ENCODE measurements around the gene CACNA1D. TPM values are rescaled to one million over a fixed set of nuclear protein-coding genes. Genes with fewer than 3 reads are reported as not detected.

Gene CACNA1D
- total and polyA plus RNA-seq, 8 donors: 5.3 to 22.8 (median 11.6) TPM

DNA sequence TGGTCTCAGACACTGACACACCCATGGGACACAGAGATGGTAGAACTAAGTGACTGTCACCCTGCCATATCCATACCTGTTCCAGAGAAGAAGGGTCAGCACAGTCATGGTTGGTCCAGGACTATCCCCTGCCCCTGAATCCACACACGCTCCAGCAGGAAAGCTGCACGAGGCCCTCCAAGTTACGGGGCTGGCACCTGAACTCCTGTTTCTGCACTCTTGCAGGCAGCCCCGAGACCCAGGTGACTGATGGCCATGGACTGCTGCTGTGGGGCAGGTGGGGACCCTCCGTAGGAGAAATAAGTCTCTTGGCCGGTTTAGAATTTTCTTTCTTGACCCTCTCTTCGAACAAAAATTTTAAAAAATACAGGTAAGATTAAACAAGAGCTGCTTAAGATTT lies 321.2 kb downstream of the CACNA1D start:
- peaks cover 0 to 52% (median 32%) of the 10 kb centered on the region in 3 donors for H3K36me3 ChIP-seq
- no peaks in the 10 kb centered on the region for H3K9me3 ChIP-seq
- ATAC-seq: no peak
- no peak overlapping the region for H3K27ac ChIP-seq
- no peaks in the 10 kb centered on the region for H3K4me1 ChIP-seq
- FAIRE-seq: no peak
- H3K4me3 ChIP-seq: no peak overlapping the region
- no peaks in the 10 kb centered on the region for H3K27me3 ChIP-seq
- TF ChIP-seq CTCF (IDR thresholded peaks at IDR 0.05): no peak
- intact Hi-C loops (cut with DNase I): no loop called here
- WGBS, 2 donors: 96 to 99% methylated on average over 7 of the region's 7 CpGs
- no peak for DNase-seq

DNA sequence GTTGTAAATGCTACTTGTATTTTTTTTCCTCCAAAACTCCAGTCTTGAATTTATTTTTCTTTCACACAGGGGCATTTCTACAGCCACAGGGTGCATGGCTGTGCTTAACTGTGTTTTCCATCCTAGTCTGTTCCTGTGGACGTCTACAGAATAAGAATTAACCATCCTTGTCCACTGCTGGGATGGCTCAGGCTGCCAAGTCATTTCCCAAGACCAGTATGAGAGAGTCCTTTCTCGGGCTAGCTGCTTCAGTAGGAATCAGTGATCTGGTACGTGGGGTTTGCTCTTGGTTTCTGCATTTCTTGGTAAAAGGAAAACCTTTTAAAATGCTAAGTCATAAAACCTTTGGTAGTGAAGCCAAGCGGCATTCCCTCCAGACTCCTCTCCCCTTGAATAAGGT lies 322.0 kb downstream of the CACNA1D start:
- Histone ChIP-seq H3K36me3 (peaks cover 0 to 60% (median 32%) of the 10 kb centered on the region in 3 donors), H3K9me3 (no peaks in the 10 kb centered on the region), H3K27me3 (no peaks in the 10 kb centered on the region), H3K4me1 (no peaks in the 10 kb centered on the region), H3K4me3 (no peak overlapping the region), H3K27ac (no peak overlapping the region)
- no peak for FAIRE-seq
- WGBS, 2 donors: 88 to 91% methylated on average over 4 of the region's 4 CpGs
- intact Hi-C loops (cut with DNase I): no loop called here
- DNase-seq: no peak
- no peak for ATAC-seq
- TF ChIP-seq CTCF (IDR thresholded peaks at IDR 0.05): no peak

DNA sequence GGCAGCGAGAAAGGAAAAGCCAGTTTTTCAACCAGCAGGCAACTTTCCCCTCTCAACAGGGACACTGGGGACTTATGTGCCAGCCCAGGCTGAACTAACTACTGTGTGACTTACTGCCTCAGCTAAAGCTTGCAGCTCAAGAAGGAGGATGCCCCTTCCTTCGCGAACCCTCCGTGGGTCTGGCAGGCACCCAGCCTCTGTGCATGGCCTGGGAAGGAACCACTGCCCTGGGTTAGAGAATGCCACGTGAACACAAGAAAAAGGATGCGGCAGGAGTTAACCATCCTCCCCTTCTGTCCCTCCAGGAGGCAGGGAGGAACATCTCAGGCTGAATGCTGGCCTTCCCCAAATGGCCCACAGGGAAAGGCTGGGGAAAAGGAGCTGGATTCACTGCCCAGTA lies 322.8 kb downstream of the CACNA1D start:
- no peaks in the 10 kb centered on the region for H3K4me1 ChIP-seq
- no peaks in the 10 kb centered on the region for H3K27me3 ChIP-seq
- intact Hi-C loops (cut with DNase I): no loop called here
- DNase-seq (no peak), FAIRE-seq (no peak), ATAC-seq (no peak)
- peaks cover 0 to 68% (median 32%) of the 10 kb centered on the region in 3 donors for H3K36me3 ChIP-seq
- no peak overlapping the region for H3K27ac ChIP-seq
- no peak overlapping the region for H3K4me3 ChIP-seq
- TF ChIP-seq CTCF (IDR thresholded peaks at IDR 0.05): no peak
- H3K9me3 ChIP-seq: no peaks in the 10 kb centered on the region
- WGBS, 2 donors: 91 to 92% methylated on average over 6 of the region's 6 CpGs

DNA sequence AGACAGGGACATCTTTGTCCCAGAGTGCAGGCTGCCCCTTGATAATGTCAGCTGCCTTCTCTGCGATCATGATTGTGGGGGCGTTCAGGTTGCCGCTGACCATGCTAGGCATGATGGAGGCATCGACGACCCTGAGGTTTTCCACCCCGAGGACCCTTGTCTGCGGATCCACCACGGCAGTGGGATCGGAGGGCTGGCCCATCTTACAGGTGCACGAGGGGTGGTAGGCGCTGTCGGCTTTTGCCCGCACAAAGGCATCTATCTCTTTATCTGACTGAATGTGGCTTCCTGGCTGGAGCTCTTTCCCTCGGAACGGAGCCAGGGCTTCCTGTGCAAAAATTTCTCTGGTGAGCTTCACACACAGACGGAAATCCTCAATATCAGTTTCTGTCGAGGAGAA lies 323.4 kb downstream of the CACNA1D start:
- H3K27me3 ChIP-seq: no peaks in the 10 kb centered on the region
- WGBS, 2 donors: 88 to 93% methylated on average over 17 of the region's 17 CpGs
- ATAC-seq: no peak
- FAIRE-seq: no peak
- no peak overlapping the region for H3K27ac ChIP-seq
- intact Hi-C loops (cut with DNase I): no loop called here
- no peak for TF ChIP-seq CTCF (IDR thresholded peaks at IDR 0.05)
- H3K4me3 ChIP-seq: no peak overlapping the region
- no peaks in the 10 kb centered on the region for H3K9me3 ChIP-seq
- DNase-seq: peak in 1 of 6 donors; percentile 41
- H3K4me1 ChIP-seq: no peaks in the 10 kb centered on the region
- H3K36me3 ChIP-seq: peaks cover 0 to 72% (median 32%) of the 10 kb centered on the region in 3 donors

DNA sequence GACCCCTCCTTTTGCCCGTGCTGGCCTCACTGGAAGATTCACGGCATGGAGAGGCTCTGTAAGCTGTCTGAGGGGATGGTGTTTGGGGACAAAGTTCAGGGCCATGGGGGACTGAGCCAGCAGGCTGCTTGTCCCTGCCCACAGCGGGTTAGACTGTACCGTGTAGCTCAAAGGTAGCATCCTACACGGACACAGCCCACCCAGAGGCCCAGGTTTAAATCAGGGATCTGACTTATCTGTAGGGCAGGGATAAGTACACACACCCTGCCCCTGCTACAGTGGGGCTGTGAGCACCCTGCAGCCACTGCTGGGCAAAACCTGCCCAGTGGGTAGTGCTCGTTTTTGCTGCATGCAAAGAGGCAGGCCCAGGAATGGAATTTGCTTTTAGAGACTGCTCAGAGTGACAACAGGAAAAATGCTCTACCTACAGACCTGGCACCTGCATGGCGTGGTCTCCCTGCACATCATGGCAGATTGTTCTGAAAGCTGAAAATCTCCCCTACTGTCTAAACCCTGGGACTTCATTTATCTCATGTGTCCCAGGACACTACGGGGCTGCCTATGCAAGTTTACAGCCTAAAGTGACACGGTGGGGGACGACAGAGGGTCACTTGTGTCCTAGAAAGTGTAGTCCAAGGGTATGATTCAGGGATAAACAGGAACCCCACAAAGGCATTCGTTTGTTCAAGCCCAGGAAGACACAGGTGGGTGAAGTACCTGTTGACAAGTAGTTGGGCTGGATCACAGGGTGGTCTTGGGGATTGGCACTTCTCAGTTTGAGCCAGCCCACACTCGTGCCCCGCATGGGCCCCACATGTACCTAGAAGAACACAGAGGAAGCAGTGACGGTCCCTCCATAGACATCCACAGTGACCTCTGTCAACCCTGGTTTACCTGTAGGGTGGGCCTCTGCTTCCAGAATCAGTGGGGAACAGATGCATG lies 324.1 kb downstream of the CACNA1D start:
- Histone ChIP-seq H3K27ac (no peak overlapping the region), H3K4me3 (no peak overlapping the region), H3K36me3 (peaks cover 0 to 79% (median 35%) of the 10 kb centered on the region in 3 donors), H3K27me3 (no peaks in the 10 kb centered on the region), H3K4me1 (no peaks in the 10 kb centered on the region), H3K9me3 (no peaks in the 10 kb centered on the region)
- TF ChIP-seq CTCF (IDR thresholded peaks at IDR 0.05): no peak
- no peak for FAIRE-seq
- peak in 1 of 6 donors; percentile 28 for DNase-seq
- intact Hi-C loops (cut with DNase I): no loop called here
- WGBS, 2 donors: 82 to 87% methylated on average over 14 of the region's 14 CpGs
- ATAC-seq: no peak
